ENCODE measurements around the gene TRAIP.

DNA sequence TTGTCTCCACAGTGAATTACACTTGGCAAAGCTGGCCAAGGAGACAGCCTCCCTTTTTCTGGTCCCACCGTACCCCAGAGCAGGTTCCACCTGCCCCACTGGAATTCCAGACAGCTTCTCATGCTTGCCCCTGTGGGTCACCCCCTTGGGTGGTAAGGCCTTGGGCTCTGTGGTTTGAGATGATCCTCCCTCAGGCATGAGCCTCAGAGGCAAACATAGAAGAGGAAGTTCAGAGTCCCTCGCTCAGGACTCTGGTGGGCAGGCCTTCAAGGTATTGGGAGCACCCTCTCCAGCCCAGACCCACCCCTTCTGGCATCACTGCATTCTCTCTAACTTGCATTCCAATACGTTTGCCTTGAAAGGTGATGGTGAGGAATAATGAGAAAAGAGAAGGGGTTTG is 25.0 kb downstream of the TRAIP start:
- no peak for TF ChIP-seq CTCF (IDR thresholded peaks at IDR 0.05)
- no peak for TF ChIP-seq POLR2A (IDR thresholded peaks at IDR 0.05)

All from vagina (tissue), 2 donors.